Stimulated activated effector memory CD8-positive, alpha-beta T cell treated with anti-CD3 and anti-CD28 coated beads, Interleukin-12 subunit alpha, Interleukin-12 subunit beta, amount 100 ng/mL, for 72 hours (primary cell): Measurements from ENCODE around the gene B3GNT3.

Experiments used
- ATAC-seq: fragments of 150-1000 bp; cut with Tn5 transposase; 2 replicates; pipeline ENCODE4 v1.10.0; 2021
- DNase-seq, 2 donors: peaks; one replicate each; pipeline ENCODE4 v3.0.0; 2021 to 2022; ENCODE audit warnings: low spot score in 2 of 2
- H3K27ac Mint-ChIP-seq: one replicate; pipeline ENCODE4 v1.8.0; 2022; ENCODE audit warnings: mild to moderate bottlenecking, mixed read lengths
- H3K36me3 Mint-ChIP-seq: one replicate; pipeline ENCODE4 v1.8.0; 2022; ENCODE audit warnings: mild to moderate bottlenecking, mixed read lengths
- H3K4me1 Mint-ChIP-seq: one replicate; pipeline ENCODE4 v1.8.0; 2022; ENCODE audit warnings: mixed read lengths
- H3K4me3 Mint-ChIP-seq: one replicate; pipeline ENCODE4 v1.8.0; 2022; ENCODE audit warnings: mild to moderate bottlenecking, mixed read lengths
- H3K9me3 Mint-ChIP-seq: one replicate; pipeline ENCODE4 v1.8.0; 2022; ENCODE audit warnings: mixed read lengths

Gene B3GNT3

GRCh38 chr19:17831419-17831888 is 36.5 kb downstream of the B3GNT3 start:
- Mint-ChIP-seq H3K27ac (no peak overlapping the region), H3K36me3 (peaks cover 100% of the 10 kb centered on the region), H3K9me3 (no peaks in the 10 kb centered on the region)

GRCh38 chr19:17832443-17833208 is 37.7 kb downstream of the B3GNT3 start:
- no peak overlapping the region for H3K4me3 Mint-ChIP-seq
- H3K27ac Mint-ChIP-seq, result no peak overlapping the region
- H3K9me3 Mint-ChIP-seq, result no peaks in the 10 kb centered on the region
- DNase-seq (no peak), ATAC-seq (no peak)
- H3K36me3 Mint-ChIP-seq, result peaks cover 100% of the 10 kb centered on the region
- H3K4me1 Mint-ChIP-seq, result peaks cover 40% of the 10 kb centered on the region

More at GRCh38 chr19:17831419-17831888, 36.5 kb downstream of the B3GNT3 start:
- Mint-ChIP-seq H3K4me1 (peaks cover 35% of the 10 kb centered on the region), H3K4me3 (no peak overlapping the region)
- DNase-seq (no peak), ATAC-seq (no peak)

GRCh38 chr19:17834350-17835181 is 39.6 kb downstream of the B3GNT3 start:
- Mint-ChIP-seq H3K4me3 (no peak overlapping the region), H3K4me1 (peaks cover 35% of the 10 kb centered on the region), H3K9me3 (no peaks in the 10 kb centered on the region), H3K27ac (peak overlapping the region; percentile 74), H3K36me3 (peaks cover 100% of the 10 kb centered on the region)
- peak; percentile 46 for ATAC-seq
- DNase-seq, result no peak

GRCh38 chr19:17835182-17836006 is 40.5 kb downstream of the B3GNT3 start:
- peak overlapping the region; percentile 74 for H3K27ac Mint-ChIP-seq
- H3K9me3 Mint-ChIP-seq, result no peaks in the 10 kb centered on the region
- H3K36me3 Mint-ChIP-seq, result peaks cover 100% of the 10 kb centered on the region
- ATAC-seq (no peak), DNase-seq (no peak)
- H3K4me1 Mint-ChIP-seq, result peaks cover 29% of the 10 kb centered on the region
- H3K4me3 Mint-ChIP-seq, result no peak overlapping the region

- H3K36me3 Mint-ChIP-seq, result peaks cover 100% of the 10 kb centered on the region
- H3K4me3 Mint-ChIP-seq, result no peak overlapping the region
- ATAC-seq (no peak), DNase-seq (no peak)
- peak overlapping the region; percentile 74 for H3K27ac Mint-ChIP-seq
- H3K9me3 Mint-ChIP-seq, result no peaks in the 10 kb centered on the region
- H3K4me1 Mint-ChIP-seq, result peaks cover 35% of the 10 kb centered on the region
These were observed 41.6 kb downstream of the B3GNT3 start for GRCh38 chr19:17836530-17836929.

- Mint-ChIP-seq H3K4me3 (no peak overlapping the region), H3K36me3 (peaks cover 100% of the 10 kb centered on the region), H3K9me3 (no peaks in the 10 kb centered on the region), H3K4me1 (peaks cover 35% of the 10 kb centered on the region), H3K27ac (peak overlapping the region; percentile 61)
- no peak for DNase-seq
- no peak for ATAC-seq
These were observed 43.0 kb downstream of the B3GNT3 start for GRCh38 chr19:17837972-17838371.

GRCh38 chr19:17840019-17840418 is 45.1 kb downstream of the B3GNT3 start:
- DNase-seq (no peak), ATAC-seq (no peak)
- Mint-ChIP-seq H3K9me3 (no peaks in the 10 kb centered on the region), H3K27ac (peak overlapping the region; percentile 81), H3K36me3 (peaks cover 100% of the 10 kb centered on the region), H3K4me1 (peaks cover 52% of the 10 kb centered on the region), H3K4me3 (no peak overlapping the region)

- H3K27ac Mint-ChIP-seq, result no peak overlapping the region
- H3K36me3 Mint-ChIP-seq, result peaks cover 100% of the 10 kb centered on the region
- no peaks in the 10 kb centered on the region for H3K9me3 Mint-ChIP-seq
- ATAC-seq, result no peak
- no peak overlapping the region for H3K4me3 Mint-ChIP-seq
- DNase-seq, result no peak
- peaks cover 51% of the 10 kb centered on the region for H3K4me1 Mint-ChIP-seq
These were observed 46.5 kb downstream of the B3GNT3 start for GRCh38 chr19:17841371-17841809.

GRCh38 chr19:17841810-17842662 is 47.1 kb downstream of the B3GNT3 start:
- ATAC-seq (peak; percentile 55), DNase-seq (peak in 1 of 2 donors; percentile 77)
- Mint-ChIP-seq H3K36me3 (peaks cover 100% of the 10 kb centered on the region), H3K27ac (no peak overlapping the region), H3K9me3 (no peaks in the 10 kb centered on the region), H3K4me3 (no peak overlapping the region), H3K4me1 (peaks cover 48% of the 10 kb centered on the region)

- DNase-seq, result no peak
- Mint-ChIP-seq H3K4me1 (peaks cover 49% of the 10 kb centered on the region), H3K4me3 (no peak overlapping the region), H3K36me3 (peaks cover 100% of the 10 kb centered on the region), H3K27ac (peak overlapping the region; percentile 97), H3K9me3 (no peaks in the 10 kb centered on the region)
- ATAC-seq, result no peak
These were observed 47.8 kb downstream of the B3GNT3 start for GRCh38 chr19:17842663-17843291.

GRCh38 chr19:17843292-17843827 is 48.4 kb downstream of the B3GNT3 start:
- ATAC-seq (no peak), DNase-seq (no peak)
- peaks cover 97% of the 10 kb centered on the region for H3K36me3 Mint-ChIP-seq
- peak overlapping the region; percentile 97 for H3K27ac Mint-ChIP-seq
- peak overlapping the region; percentile 74 for H3K4me3 Mint-ChIP-seq
- no peaks in the 10 kb centered on the region for H3K9me3 Mint-ChIP-seq
- peaks cover 51% of the 10 kb centered on the region for H3K4me1 Mint-ChIP-seq

- ATAC-seq, result no peak
- Mint-ChIP-seq H3K36me3 (peaks cover 91% of the 10 kb centered on the region), H3K9me3 (no peaks in the 10 kb centered on the region), H3K27ac (peak overlapping the region; percentile 97), H3K4me3 (peak overlapping the region; percentile 74), H3K4me1 (peaks cover 57% of the 10 kb centered on the region)
- no peak for DNase-seq
These were observed 49.1 kb downstream of the B3GNT3 start for GRCh38 chr19:17843908-17844490.

GRCh38 chr19:17846146-17846545 is 51.2 kb downstream of the B3GNT3 start:
- peak overlapping the region; percentile 97 for H3K27ac Mint-ChIP-seq
- H3K4me1 Mint-ChIP-seq, result peaks cover 70% of the 10 kb centered on the region
- no peak for DNase-seq
- no peaks in the 10 kb centered on the region for H3K9me3 Mint-ChIP-seq
- peak overlapping the region; percentile 74 for H3K4me3 Mint-ChIP-seq
- no peak for ATAC-seq
- peaks cover 70% of the 10 kb centered on the region for H3K36me3 Mint-ChIP-seq
